ENCODE measurements around the gene GAPDH.

- TF ChIP-seq CTCF (IDR thresholded peaks at IDR 0.05), result no peak
- TF ChIP-seq POLR2AphosphoS5 (IDR thresholded peaks at IDR 0.05; ENCODE audit: low read depth, low read length), result no peak
- no peak for TF ChIP-seq RAD21 (IDR thresholded peaks at IDR 0.05; ENCODE audit: low read length)
- TF ChIP-seq TEAD4 (IDR thresholded peaks at IDR 0.05; ENCODE audit: borderline replicate concordance, insufficient read depth), result no peak
- no peak for TF ChIP-seq USF2 (IDR thresholded peaks at IDR 0.05; ENCODE audit: borderline replicate concordance, low read depth, low read length)
- no peak for TF ChIP-seq TCF12 (IDR thresholded peaks at IDR 0.05)
- no peak for TF ChIP-seq SMC3 (IDR thresholded peaks at IDR 0.05; ENCODE audit: low read depth, low read length)
- no peak for TF ChIP-seq EP300 (IDR thresholded peaks at IDR 0.05; ENCODE audit: borderline replicate concordance in 1 of 2, low read depth in 1 of 2, low read length in 1 of 2)
- TF ChIP-seq REST (IDR thresholded peaks at IDR 0.05; ENCODE audit: low read depth, low read length), result no peak
These were observed 39.3 kb upstream of the GAPDH start for GRCh38 chr12:6494968-6495367.
